K562 (cell line): ENCODE data around the gene FHL1. TPM values are rescaled to one million over a fixed set of nuclear protein-coding genes. Genes with fewer than 3 reads are reported as not detected.
A peak's percentile ranks its signal among the peaks of the same experiment; 100 is the strongest.

Source experiments
- ARID4B ChIP-seq: sonication (generic); formaldehyde crosslinking; IDR thresholded peaks from 2 replicates; pipeline ENCODE4 v1.8.0; 2022; ENCODE audit warnings: mild to moderate bottlenecking, missing genetic modification reagents
- ARNT ChIP-seq, 2 experiments: fragments of 450-650 bp; IDR thresholded peaks; 2 replicates each; pipeline ENCODE4 v1.6.1; 2016; ENCODE audit warnings: mild to moderate bottlenecking in 1 of 2
- ATF1 ChIP-seq, 2 experiments: fragments of 450-650 bp in 1 of 2; IDR thresholded peaks; 2 replicates each; pipeline ENCODE4 v1.6.1; 2016; ENCODE audit warnings: missing compliant biosample characterization in 1 of 2, missing genetic modification characterization in 1 of 2
- BDP1 ChIP-seq: IDR thresholded peaks from 3 replicates; pipeline ENCODE4 v1.6.1; 2011; ENCODE audit not compliant: insufficient read length, insufficient read depth
- CBX1 ChIP-seq: sonication (generic); IDR thresholded peaks from 2 replicates; pipeline ENCODE4 v1.6.1; 2016; ENCODE audit warnings: antibody characterized with exemption, low read depth, mild to moderate bottlenecking
- CBX2 ChIP-seq: fragments of 200-600 bp; sonication (generic); IDR thresholded peaks from one replicate; pipeline ENCODE4 v1.6.1; 2012; ENCODE audit warnings: mild to moderate bottlenecking, low read length, inconsistent platforms; ENCODE audit not compliant: insufficient read depth, poor library complexity, severe bottlenecking
- CBX8 ChIP-seq: fragments of 200-600 bp; sonication (generic); IDR thresholded peaks from 2 replicates; pipeline ENCODE4 v1.6.1; 2012; ENCODE audit warnings: borderline replicate concordance, mixed run types, low read depth, mild to moderate bottlenecking, moderate library complexity, mixed read lengths, low read length, control low read depth, inconsistent platforms; ENCODE audit not compliant: poor library complexity, severe bottlenecking; ENCODE audit errors: extremely low read depth
- COPS2 ChIP-seq: fragments of 450-650 bp; conservative IDR thresholded peaks from 2 replicates; pipeline ENCODE4 v1.6.1; 2016; ENCODE audit warnings: mild to moderate bottlenecking, moderate library complexity
- DDX20 ChIP-seq: fragments of 450-650 bp; IDR thresholded peaks from 2 replicates; pipeline ENCODE4 v1.6.1; 2016; ENCODE audit warnings: missing genetic modification characterization, low read depth, mild to moderate bottlenecking, missing compliant biosample characterization, moderate library complexity
- DIDO1 ChIP-seq: fragments of 450-650 bp; IDR thresholded peaks from 2 replicates; pipeline ENCODE4 v1.6.1; 2016; ENCODE audit warnings: low read depth, missing biosample characterization, missing genetic modification characterization
- FOS ChIP-seq: IDR thresholded peaks from 3 replicates; pipeline ENCODE4 v1.6.1; 2011; ENCODE audit not compliant: insufficient read length; ENCODE audit errors: extremely low read depth
- FOSL1 ChIP-seq: fragments of 200-800 bp; sonication (Bioruptor generic); conservative IDR thresholded peaks from 2 replicates; pipeline ENCODE4 v1.6.1; 2016; ENCODE audit warnings: missing genetic modification characterization, missing compliant biosample characterization
- FOXA3 ChIP-seq, 2 experiments: fragments of 450-650 bp in 1 of 2; sonication (generic) in 1 of 2; formaldehyde crosslinking; IDR thresholded peaks in 1 of 2; conservative IDR thresholded peaks in 1 of 2; 2 replicates each; pipeline versions ENCODE4 v1.4.0 to v1.8.0; 2020 to 2022; ENCODE audit warnings: mild to moderate bottlenecking in 2 of 2, missing genetic modification reagents in 1 of 2
- FOXJ3 ChIP-seq: sonication (generic); formaldehyde crosslinking; IDR thresholded peaks from 2 replicates; pipeline ENCODE4 v1.4.0; 2020; ENCODE audit warnings: mild to moderate bottlenecking, missing genetic modification reagents
- GTF2F1 ChIP-seq: IDR thresholded peaks from 2 replicates; pipeline ENCODE4 v1.6.1; 2011; ENCODE audit warnings: low read depth, low read length, improper control_type of control experiment
- KDM5B ChIP-seq: fragments of 200-600 bp; sonication (generic); IDR thresholded peaks from 2 replicates; pipeline ENCODE4 v1.6.1; 2012; ENCODE audit warnings: low read depth, mild to moderate bottlenecking, moderate library complexity, low read length, control low read depth, inconsistent platforms; ENCODE audit not compliant: insufficient replicate concordance
- LCOR ChIP-seq: sonication (generic); formaldehyde crosslinking; IDR thresholded peaks from 2 replicates; pipeline ENCODE4 v1.8.0; 2022; ENCODE audit warnings: mild to moderate bottlenecking, missing genetic modification reagents
- MEIS2 ChIP-seq: fragments of 450-650 bp; IDR thresholded peaks from 2 replicates; pipeline ENCODE4 v1.6.1; 2014; ENCODE audit warnings: mild to moderate bottlenecking; ENCODE audit not compliant: partially characterized antibody
- MTA3 ChIP-seq: fragments of 450-650 bp; formaldehyde crosslinking; IDR thresholded peaks from 2 replicates; pipeline ENCODE4 v1.6.1; 2017; ENCODE audit warnings: mild to moderate bottlenecking, borderline replicate concordance
- RBFOX2 ChIP-seq: fragments of 200-400 bp; formaldehyde crosslinking; IDR thresholded peaks from 2 replicates; pipeline ENCODE4 v1.6.1; 2017; ENCODE audit warnings: low read depth, mild to moderate bottlenecking, low read length, moderate library complexity
- RCOR1 ChIP-seq, 2 experiments: IDR thresholded peaks; 2 replicates each; pipeline ENCODE4 v1.6.1; 2012; ENCODE audit warnings: low read depth in 2 of 2, low read length in 2 of 2, borderline replicate concordance in 1 of 2, improper control_type of control experiment in 1 of 2
- RFX1 ChIP-seq: fragments of 450-650 bp; IDR thresholded peaks from 2 replicates; pipeline ENCODE4 v1.6.1; 2016; ENCODE audit warnings: mild to moderate bottlenecking, moderate library complexity
- TAF7 ChIP-seq: fragments of 450-650 bp; IDR thresholded peaks from 2 replicates; pipeline ENCODE4 v1.6.1; 2016; ENCODE audit warnings: missing genetic modification characterization, missing compliant biosample characterization
- ZFP30 ChIP-seq: fragments of 250-450 bp; sonication (Bioruptor Pico); IDR thresholded peaks from 2 replicates; pipeline ENCODE4 v1.8.0; 2022; ENCODE audit warnings: moderate library complexity, mild to moderate bottlenecking, inconsistent platforms, borderline replicate concordance
- ZNF316 ChIP-seq: fragments of 450-650 bp; IDR thresholded peaks from 2 replicates; pipeline ENCODE4 v1.6.1; 2016
- polyA plus RNA-seq, 8 experiments: library from polyadenylated mRNA; depleted of rRNA in 4 of 8; stranded (reverse) in 5 of 8; unstranded in 3 of 8; fragments of >200 nt; fragmentation: Nextera tagmentation in 2 of 8; fragmentation: Illumina TruSeq in 1 of 8; extraction: Ambion mirVana in 2 of 8; extraction: Trizol in 1 of 8; gene quantifications; 2 replicates each; pipeline versions ENCODE4 v1.2.1 to v1.2.3, GENCODE V29; 2011 to 2014; ENCODE audit warnings: inconsistent platforms in 1 of 8, missing spikeins in 1 of 8
- total RNA-seq, 7 experiments: library from RNA; depleted of rRNA in 6 of 7; stranded (reverse); fragments of >200 nt in 6 of 7; fragmentation: Illumina TruSeq in 2 of 7; extraction: Trizol in 2 of 7; gene quantifications; 2 replicates each; pipeline versions ENCODE4 v1.2.1 to v1.2.3, GENCODE V29; 2011 to 2021; ENCODE audit warnings: low replicate concordance in 1 of 7

The FHL1 gene
- total and polyA plus RNA-seq, 9 of the 15 experiments (the other 6 are each of a cell fraction or from before 2014, with no cell fraction given): 0.03 to 3.0 (median 0.13) TPM; not detected in 1

DNA sequence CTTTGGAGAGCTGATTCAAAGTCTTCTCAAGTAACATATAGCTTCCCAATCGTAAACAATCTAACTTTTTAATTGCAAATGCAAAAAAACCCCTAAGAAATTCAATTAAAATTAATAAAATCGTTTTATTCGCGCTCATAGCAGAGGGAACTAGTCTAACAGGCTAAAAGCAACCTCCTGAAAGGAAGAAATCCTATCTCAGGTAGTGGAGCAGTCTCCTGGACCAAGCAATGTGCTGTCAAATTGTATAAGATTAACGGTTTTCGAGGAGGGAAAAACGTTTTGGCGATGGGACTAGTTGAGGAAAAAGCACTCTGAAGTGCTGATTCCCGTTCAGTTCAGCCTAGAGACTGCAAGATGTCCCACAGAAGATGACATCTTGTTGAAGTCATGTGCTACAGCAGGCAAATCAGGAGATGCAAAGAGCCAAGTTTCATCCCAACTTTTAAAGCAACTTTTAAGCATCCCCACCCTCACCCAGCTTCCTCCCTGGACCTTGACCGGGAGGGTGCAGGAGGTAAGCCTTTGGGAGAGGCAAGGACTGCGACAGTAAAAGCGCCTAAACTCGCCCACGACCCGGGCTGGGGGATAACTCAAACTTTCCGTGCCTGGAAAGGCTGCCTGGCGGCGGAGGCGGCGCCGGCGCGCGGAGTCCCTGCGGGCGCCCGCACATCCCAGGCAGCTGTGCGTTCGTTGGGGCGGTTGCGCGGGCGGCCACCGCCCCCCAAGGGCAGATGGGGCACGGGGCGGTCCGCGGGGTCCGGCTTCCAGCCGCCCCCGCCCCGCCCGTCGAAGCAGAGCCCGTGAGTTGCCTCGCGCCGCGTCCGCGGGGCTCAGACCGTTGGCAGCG lies 103.1 kb downstream of the FHL1 start (continued):
- TF ChIP-seq MEIS2 (no peak), CBX8 (peak; percentile 69), ARNT (IDR thresholded peaks at IDR 0.05) (no peak), FOXA3 (CRISPR knock-in tag; conservative IDR thresholded peaks at IDR 0.05 in 1 of 2, IDR thresholded peaks at IDR 0.05 in 1 of 2) (no peak), TAF7 (no peak), ZNF316 (no peak), FOS (no peak), ZFP30 (CRISPR knock-in tag) (no peak), FOXJ3 (CRISPR knock-in tag) (no peak), MTA3 (no peak), CBX1 (no peak), LCOR (no peak), CBX2 (peak; percentile 71), ARID4B (CRISPR knock-in tag) (0 out of 2 replicates have a peak, but pooled peaks have one; percentile 29), RFX1 (no peak), FOSL1 (no peak), BDP1 (no peak), GTF2F1 (no peak), RCOR1 (IDR thresholded peaks at IDR 0.05; ENCODE audit: borderline replicate concordance in 1 of 2, low read depth in 2 of 2, low read length in 2 of 2) (peak in 1 of 2 experiments; percentile 49; a peak in 1 of 4 replicates), ATF1 (CRISPR knock-in tag; IDR thresholded peaks at IDR 0.05) (no peak), ATF1 (tag; IDR thresholded peaks at IDR 0.05) (no peak), RBFOX2 (no peak), KDM5B (peak; percentile 23), COPS2 (no peak), DDX20 (tag) (no peak), DIDO1 (no peak)
